ENCODE results near the gene RGS14. TPM values are rescaled to one million over a fixed set of nuclear protein-coding genes. Genes with fewer than 3 reads are reported as not detected.

The RGS14 gene
- total RNA-seq, 2 experiments from 2014 or later: 33.0 to 46.3 TPM

DNA sequence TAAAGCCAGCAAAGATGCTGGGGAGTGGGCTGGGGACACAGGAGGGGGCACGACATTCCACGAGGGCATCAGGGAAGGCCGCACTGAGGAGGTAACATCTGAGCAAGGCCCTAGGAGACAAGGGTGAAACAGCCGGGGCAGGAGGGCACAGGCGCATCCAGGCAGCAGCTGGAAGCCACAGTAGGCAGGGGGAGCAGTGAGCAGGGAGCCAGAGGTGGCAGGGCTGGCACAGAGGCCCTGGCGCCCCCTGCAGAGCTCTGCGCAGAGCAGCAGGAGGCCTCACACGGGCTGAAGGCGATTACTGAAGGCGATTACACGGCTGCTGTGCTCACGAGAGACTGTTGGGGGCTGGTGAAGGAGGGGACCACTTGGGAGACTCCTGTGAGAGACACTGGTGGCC, 21.6 kb upstream of the RGS14 start:
- intact Hi-C loops (cut with micrococcal nuclease; ENCODE audit: unreplicated experiment): no loop called here
- Histone ChIP-seq H3K4me1 (ENCODE audit: insufficient read depth, low read length, poor library complexity, severe bottlenecking) (peaks cover 3% of the 10 kb centered on the region), H3K79me2 (ENCODE audit: insufficient read depth, low read depth, low read length) (peaks cover 9% of the 10 kb centered on the region; the same call in 1 of the 2 replicates), H3K9me3 (ENCODE audit: low read length) (no peaks in the 10 kb centered on the region), H3K9me2 (ENCODE audit: insufficient read depth, low read length) (no peaks in the 10 kb centered on the region), H3K4me2 (ENCODE audit: low read length) (no peak overlapping the region), H4K20me1 (ENCODE audit: insufficient read depth, low read length) (no peaks in the 10 kb centered on the region), H3K4me3 (ENCODE audit: low read depth, low read length, poor library complexity, severe bottlenecking) (no peak overlapping the region), H3K27ac (ENCODE audit: low read depth, low read length, poor library complexity, severe bottlenecking) (no peak overlapping the region), H2AFZ (ENCODE audit: low read length) (no peak overlapping the region), H3K36me3 (ENCODE audit: insufficient read depth, low read length) (peaks cover 94% of the 10 kb centered on the region)
- BruUV-seq (replicated peaks): no TSS peak
- TF ChIP-seq, protein P1, sequence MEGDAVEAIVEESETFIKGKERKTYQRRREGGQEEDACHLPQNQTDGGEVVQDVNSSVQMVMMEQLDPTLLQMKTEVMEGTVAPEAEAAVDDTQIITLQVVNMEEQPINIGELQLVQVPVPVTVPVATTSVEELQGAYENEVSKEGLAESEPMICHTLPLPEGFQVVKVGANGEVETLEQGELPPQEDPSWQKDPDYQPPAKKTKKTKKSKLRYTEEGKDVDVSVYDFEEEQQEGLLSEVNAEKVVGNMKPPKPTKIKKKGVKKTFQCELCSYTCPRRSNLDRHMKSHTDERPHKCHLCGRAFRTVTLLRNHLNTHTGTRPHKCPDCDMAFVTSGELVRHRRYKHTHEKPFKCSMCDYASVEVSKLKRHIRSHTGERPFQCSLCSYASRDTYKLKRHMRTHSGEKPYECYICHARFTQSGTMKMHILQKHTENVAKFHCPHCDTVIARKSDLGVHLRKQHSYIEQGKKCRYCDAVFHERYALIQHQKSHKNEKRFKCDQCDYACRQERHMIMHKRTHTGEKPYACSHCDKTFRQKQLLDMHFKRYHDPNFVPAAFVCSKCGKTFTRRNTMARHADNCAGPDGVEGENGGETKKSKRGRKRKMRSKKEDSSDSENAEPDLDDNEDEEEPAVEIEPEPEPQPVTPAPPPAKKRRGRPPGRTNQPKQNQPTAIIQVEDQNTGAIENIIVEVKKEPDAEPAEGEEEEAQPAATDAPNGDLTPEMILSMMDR (conservative IDR thresholded peaks at IDR 0.05; ENCODE audit: low read length): peak; percentile 78
- no peak for TF ChIP-seq EZH2phosphoT487 (IDR thresholded peaks at IDR 0.05; ENCODE audit: borderline replicate concordance, low read depth, low read length)
- ChIA-PET CTCF (ENCODE audit: unreplicated experiment) (interaction anchor here (1.3 kb wide), 1 partner anchor 20 kb away, joined by 3 read pairs; no protein-coding TSS in a partner anchor), POLR2A (interaction anchor here (0.5 kb wide), 1 partner anchor 253 kb away, joined by 3 read pairs; no protein-coding TSS in a partner anchor)
- DNase-seq (ENCODE audit: low spot score): peak; percentile 63

DNA sequence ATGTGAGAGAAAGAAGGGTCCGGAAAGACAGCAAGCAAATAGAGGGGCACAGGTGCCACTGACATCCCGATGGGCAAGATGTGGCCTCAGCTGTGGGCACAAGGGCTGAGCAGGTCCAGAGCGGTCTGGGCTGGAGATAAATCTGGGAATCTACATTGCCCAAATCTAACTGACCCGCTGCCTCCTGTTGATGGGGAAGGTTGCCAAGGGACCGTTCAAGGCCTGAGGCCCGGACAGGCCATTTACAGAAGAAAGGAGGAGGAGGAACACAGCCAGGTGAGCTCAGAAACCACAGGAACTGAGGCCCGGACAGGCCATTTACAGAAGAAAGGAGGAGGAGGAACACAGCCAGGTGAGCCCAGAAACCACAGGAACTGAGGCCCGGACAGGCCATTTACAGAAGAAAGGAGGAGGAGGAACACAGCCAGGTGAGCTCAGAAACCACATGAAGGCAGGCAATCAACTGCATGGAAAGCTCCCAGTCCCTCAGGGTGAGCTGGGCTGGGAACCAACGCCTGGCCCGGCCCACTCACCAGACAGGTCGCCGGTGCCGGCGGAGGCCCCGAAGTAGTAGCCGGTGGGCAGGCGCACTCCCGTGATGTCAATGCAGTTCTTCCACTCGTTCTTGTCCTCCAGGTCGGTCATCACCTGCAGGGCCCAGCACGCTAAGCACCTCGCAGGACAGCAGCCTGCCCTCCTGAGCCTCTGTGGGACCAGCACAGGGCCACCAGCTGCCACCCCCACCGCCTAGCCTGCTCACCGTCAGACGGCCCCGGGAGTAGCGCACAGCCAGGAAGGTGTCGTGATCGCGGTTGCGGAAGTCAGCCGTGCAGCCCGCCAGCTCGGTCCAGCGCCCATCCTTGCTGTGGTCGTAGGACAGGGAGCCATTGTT, 20.9 kb upstream of the RGS14 start:
- H3K4me3 ChIP-seq (ENCODE audit: low read depth, low read length, poor library complexity, severe bottlenecking): no peak overlapping the region
- no peak overlapping the region for H3K4me2 ChIP-seq (ENCODE audit: low read length)
- H3K9me2 ChIP-seq (ENCODE audit: insufficient read depth, low read length): no peaks in the 10 kb centered on the region
- CTCF ChIA-PET (ENCODE audit: unreplicated experiment): interaction anchor here (1.3 kb wide), 1 partner anchor 19 kb away, joined by 3 read pairs; no protein-coding TSS in a partner anchor
- H3K36me3 ChIP-seq (ENCODE audit: insufficient read depth, low read length): peaks cover 94% of the 10 kb centered on the region
- no peak overlapping the region for H2AFZ ChIP-seq (ENCODE audit: low read length)
- intact Hi-C loops (cut with micrococcal nuclease; ENCODE audit: unreplicated experiment): no loop called here
- no peak overlapping the region for H3K27ac ChIP-seq (ENCODE audit: low read depth, low read length, poor library complexity, severe bottlenecking)
- POLR2A ChIA-PET: no interaction called here
- no TSS peak for BruUV-seq (replicated peaks)
- TF ChIP-seq, protein P1 (conservative IDR thresholded peaks at IDR 0.05; ENCODE audit: low read length): no peak
- TF ChIP-seq EZH2phosphoT487 (IDR thresholded peaks at IDR 0.05; ENCODE audit: borderline replicate concordance, low read depth, low read length): no peak
- peaks cover 3% of the 10 kb centered on the region for H3K4me1 ChIP-seq (ENCODE audit: insufficient read depth, low read length, poor library complexity, severe bottlenecking)
- H3K9me3 ChIP-seq (ENCODE audit: low read length): no peaks in the 10 kb centered on the region
- no peaks in the 10 kb centered on the region for H4K20me1 ChIP-seq (ENCODE audit: insufficient read depth, low read length)
- peaks cover 16% of the 10 kb centered on the region for H3K79me2 ChIP-seq (ENCODE audit: insufficient read depth, low read depth, low read length)
- no peak for DNase-seq (ENCODE audit: low spot score)
